Peyer's patch (tissue), 4 donors: ENCODE data around the gene CMTM8. TPM values are rescaled to one million over a fixed set of nuclear protein-coding genes. Genes with fewer than 3 reads are reported as not detected.
A peak's percentile ranks its signal among the peaks of the same experiment; 100 is the strongest.

Experiments
- DNase-seq, 3 donors: peaks; one replicate each; pipeline ENCODE4 v3.0.0-alpha.2; 2017 to 2019
- H3K27ac ChIP-seq, 4 donors: fragments of 200-600 bp; sonication (generic); one replicate each; pipeline ENCODE4 v1.5.1; 2016 to 2019
- H3K27me3 ChIP-seq, 2 donors: fragments of 200-600 bp; sonication (generic); one replicate each; pipeline ENCODE4 v1.5.1; 2019
- H3K36me3 ChIP-seq, 3 donors: fragments of 200-600 bp; sonication (generic); one replicate each; pipeline ENCODE4 v1.5.1; 2016 to 2019
- H3K4me1 ChIP-seq, 4 donors: fragments of 200-600 bp; sonication (generic); one replicate each; pipeline ENCODE4 v1.5.1; 2016 to 2019
- H3K4me3 ChIP-seq, 4 donors: fragments of 200-600 bp; sonication (generic); 1 replicate in 3 of 4; 2 replicates in 1 of 4; pipeline ENCODE4 v1.5.1; 2016 to 2019; ENCODE audit warnings: mild to moderate bottlenecking in 1 of 4
- H3K9me3 ChIP-seq, 4 donors: fragments of 200-600 bp; sonication (generic); one replicate each; pipeline ENCODE4 v1.5.1; 2016 to 2019; ENCODE audit warnings: mild to moderate bottlenecking in 1 of 4
- CTCF ChIP-seq, 6 experiments: fragments of 450-650 bp in 4 of 6; fragments of 200-600 bp in 2 of 6; sonication (generic) in 1 of 6; IDR thresholded peaks; one replicate each; pipeline ENCODE4 v1.5.1; 2017 to 2019; ENCODE audit warnings: antibody characterized with exemption in 6 of 6, mild to moderate bottlenecking in 3 of 6, moderate library complexity in 1 of 6
- POLR2A ChIP-seq, 2 donors: fragments of 450-650 bp; IDR thresholded peaks; one replicate each; pipeline ENCODE4 v1.5.1; 2017; ENCODE audit warnings: antibody characterized with exemption in 2 of 2, mild to moderate bottlenecking in 2 of 2, moderate library complexity in 2 of 2
- total RNA-seq, 4 donors: library from RNA; depleted of rRNA; stranded (reverse); fragments of >200 nt; gene quantifications; one replicate each; pipeline ENCODE4 v1.1.0, GENCODE V29; 2016

Gene CMTM8
- total RNA-seq, 4 donors from 2014 or later = 7.1 to 16.5 (median 13.1) TPM; not detected in 1

- Histone ChIP-seq H3K4me3 (no peak overlapping the region), H3K36me3 (no peaks in the 10 kb centered on the region), H3K9me3 (no peaks in the 10 kb centered on the region), H3K27me3 (no peaks in the 10 kb centered on the region), H3K27ac (peak overlapping the region in 2 of 4 donors; percentile 57 to 63), H3K4me1 (peaks cover 0 to 5% (median 0%) of the 10 kb centered on the region in 4 donors)
- TF ChIP-seq POLR2A (IDR thresholded peaks at IDR 0.05) = no peak
- no peak for TF ChIP-seq CTCF (IDR thresholded peaks at IDR 0.05)
- no peak for DNase-seq
These were observed 65.7 kb downstream of the CMTM8 start for GRCh38 chr3:32303977-32304881.

GRCh38 chr3:32305361-32305876 is 66.9 kb downstream of the CMTM8 start:
- DNase-seq = no peak
- Histone ChIP-seq H3K27me3 (no peaks in the 10 kb centered on the region), H3K27ac (no peak overlapping the region), H3K9me3 (no peaks in the 10 kb centered on the region), H3K4me3 (no peak overlapping the region), H3K4me1 (peaks cover 0 to 5% (median 0%) of the 10 kb centered on the region in 4 donors), H3K36me3 (no peaks in the 10 kb centered on the region)
- TF ChIP-seq CTCF (IDR thresholded peaks at IDR 0.05) = no peak
- no peak for TF ChIP-seq POLR2A (IDR thresholded peaks at IDR 0.05)

GRCh38 chr3:32306072-32306471 is 67.6 kb downstream of the CMTM8 start:
- Histone ChIP-seq H3K27me3 (no peaks in the 10 kb centered on the region), H3K9me3 (no peaks in the 10 kb centered on the region), H3K27ac (no peak overlapping the region), H3K4me3 (no peak overlapping the region), H3K4me1 (peaks cover 0 to 5% (median 0%) of the 10 kb centered on the region in 4 donors), H3K36me3 (no peaks in the 10 kb centered on the region)
- TF ChIP-seq POLR2A (IDR thresholded peaks at IDR 0.05) = no peak
- peak in 1 of 3 donors; percentile 7 for DNase-seq

- Histone ChIP-seq H3K4me1 (peaks cover 0 to 5% (median 0%) of the 10 kb centered on the region in 4 donors), H3K27me3 (no peaks in the 10 kb centered on the region), H3K36me3 (no peaks in the 10 kb centered on the region), H3K4me3 (no peak overlapping the region), H3K27ac (no peak overlapping the region), H3K9me3 (no peaks in the 10 kb centered on the region)
- DNase-seq = no peak
- TF ChIP-seq POLR2A (IDR thresholded peaks at IDR 0.05) = no peak
- no peak for TF ChIP-seq CTCF (IDR thresholded peaks at IDR 0.05)
These were observed 69.1 kb downstream of the CMTM8 start for GRCh38 chr3:32307591-32307990.

GRCh38 chr3:32308378-32308777 is 69.9 kb downstream of the CMTM8 start:
- no peaks in the 10 kb centered on the region for H3K27me3 ChIP-seq
- H3K9me3 ChIP-seq = no peaks in the 10 kb centered on the region
- DNase-seq = no peak
- H3K4me3 ChIP-seq = no peak overlapping the region
- TF ChIP-seq CTCF (IDR thresholded peaks at IDR 0.05) = no peak
- no peak for TF ChIP-seq POLR2A (IDR thresholded peaks at IDR 0.05)
- no peaks in the 10 kb centered on the region for H3K36me3 ChIP-seq
- H3K4me1 ChIP-seq = peaks cover 0 to 5% (median 0%) of the 10 kb centered on the region in 4 donors
- H3K27ac ChIP-seq = no peak overlapping the region

GRCh38 chr3:32309654-32310242 is 71.3 kb downstream of the CMTM8 start:
- no peak for TF ChIP-seq POLR2A (IDR thresholded peaks at IDR 0.05)
- H3K4me3 ChIP-seq = no peak overlapping the region
- no peaks in the 10 kb centered on the region for H3K9me3 ChIP-seq

More at GRCh38 chr3:32309654-32310242, 71.3 kb downstream of the CMTM8 start:
- no peaks in the 10 kb centered on the region for H3K27me3 ChIP-seq
- H3K4me1 ChIP-seq = no peaks in the 10 kb centered on the region
- no peak overlapping the region for H3K27ac ChIP-seq
- H3K36me3 ChIP-seq = no peaks in the 10 kb centered on the region
- no peak for DNase-seq
